ENCODE measurements around the gene TMEM190.
A peak's percentile ranks its signal among the peaks of the same experiment; 100 is the strongest.

TMEM190 gene

GRCh38 chr19:55362174-55362989 is 14.2 kb upstream of the TMEM190 start:
- Histone ChIP-seq H3K27ac (ENCODE audit: insufficient read depth, low read length, poor library complexity, severe bottlenecking) (no peak overlapping the region), H3K36me3 (ENCODE audit: control insufficient read depth, insufficient read depth, low read length) (no peaks in the 10 kb centered on the region), H3K27me3 (replicated peaks; ENCODE audit: control insufficient read depth, insufficient read depth, low read length, poor library complexity, severe bottlenecking) (no peaks in the 10 kb centered on the region), H3K4me1 (ENCODE audit: control insufficient read depth, insufficient read depth, low read length, poor library complexity, severe bottlenecking) (no peaks in the 10 kb centered on the region), H3K4me3 (ENCODE audit: insufficient read depth, low read depth, low read length, poor library complexity, severe bottlenecking) (no peak overlapping the region), H3K9me3 (ENCODE audit: control insufficient read depth, low read length) (no peaks in the 10 kb centered on the region)
- no peak for DNase-seq

- H3K27ac ChIP-seq (ENCODE audit: insufficient read depth, low read length, poor library complexity, severe bottlenecking): no peak within 1 kb of the TSS
- no peak for DNase-seq
- no peaks in the 10 kb centered on the region for H3K4me1 ChIP-seq (ENCODE audit: control insufficient read depth, insufficient read depth, low read length, poor library complexity, severe bottlenecking)
- no peaks in the 10 kb centered on the region for H3K36me3 ChIP-seq (ENCODE audit: control insufficient read depth, insufficient read depth, low read length)
- H3K9me3 ChIP-seq (ENCODE audit: control insufficient read depth, low read length): no peaks in the 10 kb centered on the region
- H3K27me3 ChIP-seq (replicated peaks; ENCODE audit: control insufficient read depth, insufficient read depth, low read length, poor library complexity, severe bottlenecking): peaks cover 3% of the 10 kb centered on the region
- H3K4me3 ChIP-seq (ENCODE audit: insufficient read depth, low read depth, low read length, poor library complexity, severe bottlenecking): no peak within 1 kb of the TSS
These were observed 13.5 kb upstream of the TMEM190 start, which contains the start of gene GARIN5B for GRCh38 chr19:55362990-55363716. Gene GARIN5B (minus strand): TSS chr19:55363260. CDS start chr19:55363066, 194 bp downstream.

- Histone ChIP-seq H3K27ac (ENCODE audit: insufficient read depth, low read length, poor library complexity, severe bottlenecking) (no peak overlapping the region), H3K4me3 (ENCODE audit: insufficient read depth, low read depth, low read length, poor library complexity, severe bottlenecking) (no peak overlapping the region), H3K4me1 (ENCODE audit: control insufficient read depth, insufficient read depth, low read length, poor library complexity, severe bottlenecking) (peaks cover 15% of the 10 kb centered on the region), H3K27me3 (replicated peaks; ENCODE audit: control insufficient read depth, insufficient read depth, low read length, poor library complexity, severe bottlenecking) (peaks cover 22% of the 10 kb centered on the region), H3K9me3 (ENCODE audit: control insufficient read depth, low read length) (no peaks in the 10 kb centered on the region), H3K36me3 (ENCODE audit: control insufficient read depth, insufficient read depth, low read length) (no peaks in the 10 kb centered on the region)
- DNase-seq: no peak
These were observed 11.4 kb upstream of the TMEM190 start for GRCh38 chr19:55365245-55365644.

- H3K27me3 ChIP-seq (replicated peaks; ENCODE audit: control insufficient read depth, insufficient read depth, low read length, poor library complexity, severe bottlenecking): peaks cover 28% of the 10 kb centered on the region
- no peaks in the 10 kb centered on the region for H3K9me3 ChIP-seq (ENCODE audit: control insufficient read depth, low read length)
- no peak overlapping the region for H3K4me3 ChIP-seq (ENCODE audit: insufficient read depth, low read depth, low read length, poor library complexity, severe bottlenecking)
- no peak for DNase-seq
- peaks cover 15% of the 10 kb centered on the region for H3K4me1 ChIP-seq (ENCODE audit: control insufficient read depth, insufficient read depth, low read length, poor library complexity, severe bottlenecking)
- no peak overlapping the region for H3K27ac ChIP-seq (ENCODE audit: insufficient read depth, low read length, poor library complexity, severe bottlenecking)
- no peaks in the 10 kb centered on the region for H3K36me3 ChIP-seq (ENCODE audit: control insufficient read depth, insufficient read depth, low read length)
These were observed 10.7 kb upstream of the TMEM190 start for GRCh38 chr19:55365964-55366363.

GRCh38 chr19:55366790-55367189 is 9.8 kb upstream of the TMEM190 start:
- H3K9me3 ChIP-seq (ENCODE audit: control insufficient read depth, low read length): no peaks in the 10 kb centered on the region
- H3K27ac ChIP-seq (ENCODE audit: insufficient read depth, low read length, poor library complexity, severe bottlenecking): no peak overlapping the region
- DNase-seq: no peak
- H3K27me3 ChIP-seq (replicated peaks; ENCODE audit: control insufficient read depth, insufficient read depth, low read length, poor library complexity, severe bottlenecking): peaks cover 31% of the 10 kb centered on the region
- peaks cover 15% of the 10 kb centered on the region for H3K4me1 ChIP-seq (ENCODE audit: control insufficient read depth, insufficient read depth, low read length, poor library complexity, severe bottlenecking)
- no peak overlapping the region for H3K4me3 ChIP-seq (ENCODE audit: insufficient read depth, low read depth, low read length, poor library complexity, severe bottlenecking)
- H3K36me3 ChIP-seq (ENCODE audit: control insufficient read depth, insufficient read depth, low read length): no peaks in the 10 kb centered on the region

GRCh38 chr19:55368106-55368505 is 8.5 kb upstream of the TMEM190 start:
- no peaks in the 10 kb centered on the region for H3K9me3 ChIP-seq (ENCODE audit: control insufficient read depth, low read length)
- no peak for DNase-seq
- H3K4me1 ChIP-seq (ENCODE audit: control insufficient read depth, insufficient read depth, low read length, poor library complexity, severe bottlenecking): peaks cover 15% of the 10 kb centered on the region
- H3K27ac ChIP-seq (ENCODE audit: insufficient read depth, low read length, poor library complexity, severe bottlenecking): no peak overlapping the region
- peaks cover 44% of the 10 kb centered on the region for H3K27me3 ChIP-seq (replicated peaks; ENCODE audit: control insufficient read depth, insufficient read depth, low read length, poor library complexity, severe bottlenecking)
- no peak overlapping the region for H3K4me3 ChIP-seq (ENCODE audit: insufficient read depth, low read depth, low read length, poor library complexity, severe bottlenecking)
- H3K36me3 ChIP-seq (ENCODE audit: control insufficient read depth, insufficient read depth, low read length): no peaks in the 10 kb centered on the region

GRCh38 chr19:55368701-55369563 is 7.7 kb upstream of the TMEM190 start:
- Histone ChIP-seq H3K27me3 (replicated peaks; ENCODE audit: control insufficient read depth, insufficient read depth, low read length, poor library complexity, severe bottlenecking) (peaks cover 52% of the 10 kb centered on the region), H3K9me3 (ENCODE audit: control insufficient read depth, low read length) (no peaks in the 10 kb centered on the region), H3K27ac (ENCODE audit: insufficient read depth, low read length, poor library complexity, severe bottlenecking) (no peak overlapping the region), H3K4me1 (ENCODE audit: control insufficient read depth, insufficient read depth, low read length, poor library complexity, severe bottlenecking) (peaks cover 15% of the 10 kb centered on the region), H3K4me3 (ENCODE audit: insufficient read depth, low read depth, low read length, poor library complexity, severe bottlenecking) (no peak overlapping the region), H3K36me3 (ENCODE audit: control insufficient read depth, insufficient read depth, low read length) (no peaks in the 10 kb centered on the region)
- DNase-seq: no peak

GRCh38 chr19:55369653-55370304 is 6.8 kb upstream of the TMEM190 start:
- no peaks in the 10 kb centered on the region for H3K9me3 ChIP-seq (ENCODE audit: control insufficient read depth, low read length)
- peak in 1 of 3 donors; percentile 14 for DNase-seq
- no peaks in the 10 kb centered on the region for H3K36me3 ChIP-seq (ENCODE audit: control insufficient read depth, insufficient read depth, low read length)
- peaks cover 15% of the 10 kb centered on the region for H3K4me1 ChIP-seq (ENCODE audit: control insufficient read depth, insufficient read depth, low read length, poor library complexity, severe bottlenecking)
- H3K27ac ChIP-seq (ENCODE audit: insufficient read depth, low read length, poor library complexity, severe bottlenecking): no peak overlapping the region
- peaks cover 60% of the 10 kb centered on the region for H3K27me3 ChIP-seq (replicated peaks; ENCODE audit: control insufficient read depth, insufficient read depth, low read length, poor library complexity, severe bottlenecking)
- H3K4me3 ChIP-seq (ENCODE audit: insufficient read depth, low read depth, low read length, poor library complexity, severe bottlenecking): peak overlapping the region; percentile 45

- no peaks in the 10 kb centered on the region for H3K9me3 ChIP-seq (ENCODE audit: control insufficient read depth, low read length)
- H3K4me1 ChIP-seq (ENCODE audit: control insufficient read depth, insufficient read depth, low read length, poor library complexity, severe bottlenecking): peaks cover 15% of the 10 kb centered on the region
- H3K27me3 ChIP-seq (replicated peaks; ENCODE audit: control insufficient read depth, insufficient read depth, low read length, poor library complexity, severe bottlenecking): peaks cover 64% of the 10 kb centered on the region
- no peak within 1 kb of the TSS for H3K27ac ChIP-seq (ENCODE audit: insufficient read depth, low read length, poor library complexity, severe bottlenecking)
- peak within 1 kb of the TSS; percentile 45 for H3K4me3 ChIP-seq (ENCODE audit: insufficient read depth, low read depth, low read length, poor library complexity, severe bottlenecking)
- H3K36me3 ChIP-seq (ENCODE audit: control insufficient read depth, insufficient read depth, low read length): no peaks in the 10 kb centered on the region
- no peak for DNase-seq
These were observed 6.2 kb upstream of the TMEM190 start, which contains the start of gene IL11 for GRCh38 chr19:55370305-55370988. Gene IL11 (minus strand): TSS chr19:55370463. CDS start chr19:55370310, 153 bp downstream.
